Colonic mucosa (tissue), 4 donors: ENCODE results near the gene MTHFD2. TPM values are rescaled to one million over a fixed set of nuclear protein-coding genes. Genes with fewer than 3 reads are reported as not detected.
A peak's percentile ranks its signal among the peaks of the same experiment; 100 is the strongest.

Experiments used
- DNase-seq: peaks from one replicate; pipeline ENCODE4 v3.0.0-alpha.2; 2020
- H3K27ac ChIP-seq: fragments of 200-600 bp; one replicate; pipeline ENCODE4 v1.8.0; 2021
- H3K27me3 ChIP-seq: fragments of 200-600 bp; one replicate; pipeline ENCODE4 v1.8.0; 2021
- H3K36me3 ChIP-seq: fragments of 200-600 bp; one replicate; pipeline ENCODE4 v1.8.0; 2021
- H3K4me1 ChIP-seq: fragments of 200-600 bp; one replicate; pipeline ENCODE4 v1.8.0; 2021; ENCODE audit warnings: mild to moderate bottlenecking
- H3K4me3 ChIP-seq: fragments of 200-600 bp; one replicate; pipeline ENCODE4 v1.8.0; 2021
- H3K9ac ChIP-seq, 2 donors: one replicate each; pipeline ENCODE4 v1.7.0; 2013; ENCODE audit warnings: control low read depth in 2 of 2, low read depth in 2 of 2, low read length in 2 of 2
- H3K9me3 ChIP-seq: fragments of 200-600 bp; one replicate; pipeline ENCODE4 v1.8.0; 2021
- intact Hi-C: fragments of 100-400 bp; cut with DNase I; formaldehyde crosslinking; loops from one replicate; pipeline ENCODE4 v1.14.1; 2022
- total RNA-seq, 2 donors: library from RNA; stranded (reverse); fragmentation: NEBNext Ultra II Directional in 1 of 2; extraction: Animal tissue kit (Norgen Biotek cat#: 25700) in 1 of 2; gene quantifications; one replicate each; pipeline ENCODE4 v1.2.1, GENCODE V29; 2021
- TF ChIP-seq, protein P1 (sequence below): fragments of 200-600 bp; IDR thresholded peaks from one replicate; pipeline ENCODE4 v1.8.0; 2022; ENCODE audit warnings: antibody characterized with exemption, mild to moderate bottlenecking
- donor health status: healthy.
- donor health status: DM: no; HTN: no; CAD: no.
- donor health status: DM: no; HTN: no; CAD: no.

Gene MTHFD2
- total RNA-seq, 2 donors from 2014 or later: 44.9 to 89.2 TPM

DNA sequence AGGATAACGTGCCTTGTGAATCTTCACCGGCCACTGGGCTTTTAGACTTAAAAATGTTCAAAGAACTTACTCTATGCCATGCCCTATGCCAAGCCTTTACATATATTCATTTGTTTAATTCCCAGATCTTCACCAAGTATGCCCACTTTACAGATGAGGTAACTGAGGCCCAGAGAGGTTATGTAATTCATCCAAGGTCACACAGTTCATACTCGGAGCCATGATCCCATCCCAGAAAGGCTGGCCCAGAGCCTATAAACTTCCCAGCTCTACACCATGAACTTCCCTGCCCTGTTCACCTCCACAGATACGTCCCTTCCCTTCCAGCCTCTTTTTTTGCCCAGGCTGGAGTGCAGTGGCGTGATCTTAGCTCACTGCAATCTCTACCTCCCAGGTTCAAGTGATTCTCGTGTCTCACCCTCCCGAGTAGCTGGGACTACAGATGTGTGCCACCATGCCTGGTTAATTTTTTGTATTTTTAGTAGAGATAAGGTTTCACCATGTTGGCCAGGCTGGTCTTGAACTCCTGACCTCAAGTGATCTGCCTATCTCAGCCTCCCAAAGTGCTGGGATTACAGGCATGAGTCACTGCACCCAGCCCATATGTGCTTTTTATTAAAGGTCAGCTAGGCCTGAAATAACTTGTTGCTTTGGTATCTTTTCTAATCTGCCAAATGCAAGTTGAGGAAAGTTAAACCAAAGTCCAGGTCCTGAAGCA, 44.1 kb downstream of the MTHFD2 start:
- no peak overlapping the region for H3K27ac ChIP-seq
- no peaks in the 10 kb centered on the region for H3K9me3 ChIP-seq
- no peak overlapping the region for H3K9ac ChIP-seq
- no peak for DNase-seq
- TF ChIP-seq, protein P1, sequence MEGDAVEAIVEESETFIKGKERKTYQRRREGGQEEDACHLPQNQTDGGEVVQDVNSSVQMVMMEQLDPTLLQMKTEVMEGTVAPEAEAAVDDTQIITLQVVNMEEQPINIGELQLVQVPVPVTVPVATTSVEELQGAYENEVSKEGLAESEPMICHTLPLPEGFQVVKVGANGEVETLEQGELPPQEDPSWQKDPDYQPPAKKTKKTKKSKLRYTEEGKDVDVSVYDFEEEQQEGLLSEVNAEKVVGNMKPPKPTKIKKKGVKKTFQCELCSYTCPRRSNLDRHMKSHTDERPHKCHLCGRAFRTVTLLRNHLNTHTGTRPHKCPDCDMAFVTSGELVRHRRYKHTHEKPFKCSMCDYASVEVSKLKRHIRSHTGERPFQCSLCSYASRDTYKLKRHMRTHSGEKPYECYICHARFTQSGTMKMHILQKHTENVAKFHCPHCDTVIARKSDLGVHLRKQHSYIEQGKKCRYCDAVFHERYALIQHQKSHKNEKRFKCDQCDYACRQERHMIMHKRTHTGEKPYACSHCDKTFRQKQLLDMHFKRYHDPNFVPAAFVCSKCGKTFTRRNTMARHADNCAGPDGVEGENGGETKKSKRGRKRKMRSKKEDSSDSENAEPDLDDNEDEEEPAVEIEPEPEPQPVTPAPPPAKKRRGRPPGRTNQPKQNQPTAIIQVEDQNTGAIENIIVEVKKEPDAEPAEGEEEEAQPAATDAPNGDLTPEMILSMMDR: no peak
- no peaks in the 10 kb centered on the region for H3K36me3 ChIP-seq
- no peaks in the 10 kb centered on the region for H3K4me1 ChIP-seq
- no peak overlapping the region for H3K4me3 ChIP-seq
- intact Hi-C loops: no loop called here
- H3K27me3 ChIP-seq: no peaks in the 10 kb centered on the region

DNA sequence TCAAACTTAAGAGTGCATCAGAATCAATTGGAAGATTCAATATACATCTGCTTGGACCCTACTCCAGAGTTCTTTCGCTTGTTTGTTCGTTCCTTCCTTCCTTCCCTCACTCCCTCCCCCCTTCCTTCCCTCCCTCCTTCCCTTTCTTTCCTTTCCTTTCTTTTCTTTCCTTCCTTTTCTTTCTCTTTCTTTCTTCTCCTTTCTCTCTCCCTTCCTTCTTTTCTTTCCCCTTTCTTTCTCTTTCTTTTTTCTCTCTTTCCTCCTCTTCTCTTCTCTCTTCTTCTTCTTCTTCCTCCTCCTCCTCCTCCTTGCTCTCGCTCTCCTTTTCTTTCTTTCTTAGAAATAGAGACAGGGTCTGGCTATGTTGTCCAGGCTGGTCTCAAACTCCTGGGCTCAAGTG, 45.9 kb downstream of the MTHFD2 start:
- TF ChIP-seq, protein P1: no peak

DNA sequence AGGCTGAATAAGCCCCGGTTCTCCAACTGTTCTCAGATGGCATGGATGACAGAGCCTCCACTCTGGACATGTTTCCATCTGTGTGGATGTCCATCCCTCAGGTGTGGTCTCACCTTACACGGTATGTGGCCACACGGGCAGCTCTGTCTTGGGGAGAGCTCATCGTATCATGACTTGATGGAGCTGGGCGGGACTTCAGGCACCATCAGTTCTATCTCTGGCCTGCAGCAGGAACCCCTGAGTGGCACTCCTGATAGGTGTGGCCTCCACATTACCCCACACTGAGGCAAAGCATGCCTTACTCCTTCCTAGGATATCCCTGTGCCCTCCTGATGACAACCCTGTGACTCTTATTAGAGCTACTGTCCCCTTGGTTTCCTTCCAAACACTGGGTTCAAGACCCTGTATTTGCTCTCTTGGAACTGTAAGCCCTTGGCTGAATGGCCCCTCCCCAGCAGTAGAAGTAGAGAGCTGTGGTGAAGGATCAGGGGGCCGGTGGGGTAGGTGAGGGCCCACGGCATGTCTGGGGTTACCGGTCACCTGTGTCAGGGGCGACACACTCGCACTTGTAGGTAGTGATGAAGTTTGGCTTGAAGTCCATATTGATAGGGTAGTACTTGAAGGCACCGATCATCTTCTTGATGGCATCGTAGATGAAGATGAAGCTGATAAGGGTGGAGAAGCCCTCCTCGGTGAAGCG, 48.2 kb downstream of the MTHFD2 start:
- intact Hi-C loops: no loop called here
- Histone ChIP-seq H3K27ac (no peak overlapping the region), H3K27me3 (no peaks in the 10 kb centered on the region), H3K4me1 (no peaks in the 10 kb centered on the region), H3K36me3 (no peaks in the 10 kb centered on the region), H3K9ac (no peak overlapping the region), H3K4me3 (no peak overlapping the region), H3K9me3 (no peaks in the 10 kb centered on the region)
- TF ChIP-seq, protein P1: no peak
- DNase-seq: no peak

More for the DNA sequence above, 45.9 kb downstream of the MTHFD2 start:
- Histone ChIP-seq H3K9me3 (no peaks in the 10 kb centered on the region), H3K4me3 (no peak overlapping the region), H3K9ac (no peak overlapping the region), H3K27ac (no peak overlapping the region), H3K36me3 (no peaks in the 10 kb centered on the region), H3K27me3 (no peaks in the 10 kb centered on the region), H3K4me1 (no peaks in the 10 kb centered on the region)
- DNase-seq: no peak
- intact Hi-C loops: no loop called here

DNA sequence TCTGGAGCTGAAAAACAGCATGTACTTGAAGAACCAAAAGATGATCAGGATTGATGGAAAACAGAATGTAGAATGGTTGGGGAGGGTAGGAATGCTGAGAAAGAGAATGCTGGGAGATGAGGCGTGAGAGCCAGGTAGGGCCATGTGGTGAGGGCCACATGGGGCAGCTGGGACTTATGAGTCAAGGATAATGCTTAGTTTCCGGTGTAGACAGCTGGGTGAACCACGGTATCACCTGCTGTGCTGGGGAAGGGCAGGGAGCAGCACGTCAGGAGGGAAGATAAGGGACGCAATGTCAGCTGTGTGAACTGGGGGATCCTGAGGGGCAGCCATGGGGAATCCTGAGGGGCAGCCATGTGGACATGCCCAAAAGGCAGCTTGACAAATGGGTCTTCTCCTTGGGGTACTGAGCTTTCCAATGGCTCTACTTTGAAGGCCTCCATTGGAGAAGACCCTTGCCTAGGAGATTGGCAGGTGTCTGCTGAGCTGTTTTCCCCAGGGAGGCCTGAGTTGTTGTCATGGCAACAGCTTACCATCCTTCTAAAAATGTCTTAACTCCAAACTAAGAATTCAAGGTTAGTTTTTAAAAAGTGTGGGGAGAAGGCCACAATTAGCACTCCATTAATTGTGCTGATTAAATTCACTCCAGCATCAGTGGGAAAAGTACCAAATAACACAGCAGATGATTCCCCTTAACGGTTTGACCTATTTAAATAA, 51.1 kb downstream of the MTHFD2 start:
- TF ChIP-seq, protein P1: no peak
- H3K9me3 ChIP-seq: no peaks in the 10 kb centered on the region
- H3K9ac ChIP-seq: no peak overlapping the region
- no peak for DNase-seq
- no peaks in the 10 kb centered on the region for H3K36me3 ChIP-seq
- intact Hi-C loops: loop anchor here (5.0 to 10.0 kb wide), 2 partner anchors 88 to 425 kb away; partner anchors contain the start of gene STAMBP
- no peak overlapping the region for H3K27ac ChIP-seq
- H3K4me3 ChIP-seq: no peak overlapping the region
- H3K27me3 ChIP-seq: no peaks in the 10 kb centered on the region
- no peaks in the 10 kb centered on the region for H3K4me1 ChIP-seq

DNA sequence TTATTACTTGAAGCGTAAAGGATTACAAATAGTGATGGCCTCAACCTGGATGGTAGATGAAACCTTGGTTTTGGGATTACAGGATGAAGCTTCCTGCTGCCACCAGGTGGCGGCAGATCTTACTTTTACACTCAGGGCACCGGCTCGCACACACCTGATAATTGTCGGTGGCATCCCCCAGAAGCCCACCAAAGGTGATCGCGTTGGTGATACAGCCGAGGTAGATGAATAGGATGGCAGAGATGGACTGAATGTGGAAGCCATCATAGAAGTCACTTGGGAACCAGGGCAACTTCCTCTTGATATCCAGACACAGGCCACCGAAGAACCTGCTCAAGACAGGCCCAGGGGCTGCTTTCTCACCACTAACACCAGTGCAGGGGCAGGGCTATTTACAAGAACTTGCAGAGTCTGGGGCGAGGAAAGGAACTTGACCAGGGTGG, 51.8 kb downstream of the MTHFD2 start:
- Histone ChIP-seq H3K27me3 (no peaks in the 10 kb centered on the region), H3K4me1 (no peaks in the 10 kb centered on the region), H3K9me3 (no peaks in the 10 kb centered on the region), H3K4me3 (no peak overlapping the region), H3K27ac (no peak overlapping the region), H3K36me3 (no peaks in the 10 kb centered on the region), H3K9ac (no peak overlapping the region)
- TF ChIP-seq, protein P1: peak; percentile 68
- peak; percentile 41 for DNase-seq
- intact Hi-C loops: loop anchor here (5.0 to 10.0 kb wide), 2 partner anchors 87 to 425 kb away; partner anchors contain the start of gene STAMBP
